ENCODE results near the gene MTNR1B. TPM values are rescaled to one million over a fixed set of nuclear protein-coding genes. Genes with fewer than 3 reads are reported as not detected.

Gene MTNR1B
- total and polyA plus RNA-seq, 4 donors: not detected

- Histone ChIP-seq H3K4me3 (ENCODE audit: low read depth in 1 of 3, low read length in 3 of 3) (peak overlapping the region in 1 of 3 donors; percentile 29), H3K9ac (ENCODE audit: low read depth in 1 of 2, low read length in 2 of 2) (peak overlapping the region; percentile 50 to 68), H3K27me3 (ENCODE audit: control insufficient read depth in 4 of 4, insufficient read depth in 4 of 4, low read length in 3 of 4) (no peaks in the 10 kb centered on the region), H3K36me3 (ENCODE audit: control insufficient read depth in 4 of 4, insufficient read depth in 3 of 4, low read depth in 1 of 4, low read length in 3 of 4) (no peaks in the 10 kb centered on the region), H3K4me1 (ENCODE audit: control insufficient read depth in 4 of 4, insufficient read depth in 4 of 4, low read length in 3 of 4) (peaks cover 2 to 42% (median 33%) of the 10 kb centered on the region in 4 donors), H3K9me3 (ENCODE audit: control insufficient read depth in 4 of 4, low read length in 3 of 4) (no peaks in the 10 kb centered on the region), H3K27ac (ENCODE audit: low read depth in 1 of 2, low read length in 2 of 2) (peak overlapping the region; percentile 51 to 70)
- no peak for TF ChIP-seq TAF1 (conservative IDR thresholded peaks at IDR 0.05)
- no peak for TF ChIP-seq CTCF (IDR thresholded peaks at IDR 0.05; ENCODE audit: low read depth, low read length, missing input control)
- TF ChIP-seq GABPA (IDR thresholded peaks at IDR 0.05 in 1 of 2, conservative IDR thresholded peaks at IDR 0.05 in 1 of 2): no peak
- TF ChIP-seq FOXA2 (IDR thresholded peaks at IDR 0.05): no peak
- TF ChIP-seq HNF4G (IDR thresholded peaks at IDR 0.05): no peak
- no peak for TF ChIP-seq NR2F2 (IDR thresholded peaks at IDR 0.05)
- no peak for TF ChIP-seq RXRA (IDR thresholded peaks at IDR 0.05)
- TF ChIP-seq JUND (IDR thresholded peaks at IDR 0.05): no peak
- TF ChIP-seq FOXA1 (IDR thresholded peaks at IDR 0.05): no peak
- TF ChIP-seq ATF3 (IDR thresholded peaks at IDR 0.05): no peak
- TF ChIP-seq HNF4A (conservative IDR thresholded peaks at IDR 0.05): no peak
- no peak for TF ChIP-seq REST (IDR thresholded peaks at IDR 0.05)
- no peak for TF ChIP-seq YY1 (IDR thresholded peaks at IDR 0.05)
- no peak for TF ChIP-seq ZBTB33 (IDR thresholded peaks at IDR 0.05)
- TF ChIP-seq SP1 (IDR thresholded peaks at IDR 0.05): no peak
- no peak for TF ChIP-seq MAX (IDR thresholded peaks at IDR 0.05)
- TF ChIP-seq RAD21 (IDR thresholded peaks at IDR 0.05): no peak
- no peak for TF ChIP-seq EGR1 (IDR thresholded peaks at IDR 0.05; ENCODE audit: low read depth in 2 of 2)
- WGBS: 44% methylated on average over 6 of the region's 6 CpGs
- DNase-seq (ENCODE audit: low spot score): no peak
Measured at GRCh38 chr11:93028960-93029522, 59.6 kb downstream of the MTNR1B start.

Measured in liver (tissue), 9 donors.